ENCODE results near the gene PTPRN2.

The PTPRN2 gene

DNA sequence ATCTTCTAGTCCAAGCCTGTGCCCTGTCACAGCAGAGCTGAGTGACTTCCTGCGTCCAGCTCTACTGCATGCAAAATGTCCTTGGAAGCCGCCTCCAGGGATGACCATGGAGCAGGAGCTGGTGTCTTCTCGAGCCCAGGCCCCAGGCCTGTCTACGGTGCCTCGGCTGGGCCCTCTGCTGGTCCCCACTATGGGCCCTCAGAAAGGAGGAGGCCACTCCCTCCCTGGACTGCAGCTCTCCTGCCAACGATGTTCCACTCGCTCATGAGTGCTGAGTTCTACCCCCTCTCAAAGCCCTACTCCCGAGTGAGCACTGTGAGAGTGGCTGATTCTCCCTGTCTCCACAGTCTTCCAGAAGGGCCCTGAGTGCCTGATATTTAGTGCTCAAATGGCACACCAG, 504.9 kb downstream of the PTPRN2 start:
- DNase-seq (ENCODE audit: extremely low read depth, low read depth), result no peak
- no peak for TF ChIP-seq CTCF (IDR thresholded peaks at IDR 0.05; ENCODE audit: low read depth, low read length)

- no peak for TF ChIP-seq CTCF (IDR thresholded peaks at IDR 0.05; ENCODE audit: low read depth, low read length)
- DNase-seq (ENCODE audit: extremely low read depth, low read depth), result no peak
Observed at GRCh38 chr7:158080899-158081445, 506.7 kb downstream of the PTPRN2 start.

GRCh38 chr7:158077934-158078910, 509.4 kb downstream of the PTPRN2 start:
- no peak for TF ChIP-seq CTCF (IDR thresholded peaks at IDR 0.05; ENCODE audit: low read depth, low read length)
- no peak for DNase-seq (ENCODE audit: extremely low read depth, low read depth)

GRCh38 chr7:158077151-158077840, 510.3 kb downstream of the PTPRN2 start:
- no peak for TF ChIP-seq CTCF (IDR thresholded peaks at IDR 0.05; ENCODE audit: low read depth, low read length)
- no peak for DNase-seq (ENCODE audit: extremely low read depth, low read depth)

- DNase-seq (ENCODE audit: extremely low read depth, low read depth), result no peak
- no peak for TF ChIP-seq CTCF (IDR thresholded peaks at IDR 0.05; ENCODE audit: low read depth, low read length)
Observed at GRCh38 chr7:158076656-158077055, 511.0 kb downstream of the PTPRN2 start.

DNA sequence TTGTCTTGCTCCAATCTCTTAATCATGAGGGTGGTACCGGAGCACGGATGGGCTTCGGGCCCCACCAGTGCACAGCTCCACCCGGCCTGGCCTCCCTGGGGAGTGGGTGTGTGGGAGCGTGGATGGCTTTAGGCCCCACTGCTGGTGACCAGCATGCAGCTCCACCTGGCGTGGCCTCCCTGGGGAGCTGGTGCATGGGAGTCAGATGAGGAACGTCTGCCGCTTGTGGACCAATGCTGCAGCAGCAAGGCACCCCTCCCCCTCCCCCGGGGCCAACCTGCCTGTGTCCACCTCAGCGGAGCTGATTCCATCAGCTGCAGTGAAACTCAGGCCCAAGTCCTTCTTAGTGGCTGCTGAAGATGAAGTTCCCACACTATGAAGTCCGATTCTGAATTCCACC, 511.4 kb downstream of the PTPRN2 start:
- DNase-seq (ENCODE audit: extremely low read depth, low read depth), result no peak
- TF ChIP-seq CTCF (IDR thresholded peaks at IDR 0.05; ENCODE audit: low read depth, low read length), result no peak

GRCh38 chr7:158075633-158076001, 512.0 kb downstream of the PTPRN2 start:
- DNase-seq (ENCODE audit: extremely low read depth, low read depth), result no peak
- TF ChIP-seq CTCF (IDR thresholded peaks at IDR 0.05; ENCODE audit: low read depth, low read length), result no peak

Data from AG09319 (cell line).